K562 (cell line): ENCODE results near the gene PRDM16. TPM values are rescaled to one million over a fixed set of nuclear protein-coding genes. Genes with fewer than 3 reads are reported as not detected.

ENCODE experiments used
- ATAC-seq: fragments of 200-7000 bp; cut with Tn5 transposase; 3 replicates; pipeline ENCODE4 v1.9.1; 2020; ENCODE audit warnings: moderate library complexity
- BruUV-seq: library from RNA; stranded (reverse); fragments of 400-500 nt; replicated peaks from 2 replicates; lab custom pipeline; 2021; lab: Mats Ljungman, UMichigan
- CTCF ChIA-PET: fragments of 300-600 bp; formaldehyde crosslinking; extraction: SDS; loops from one replicate; lab custom pipeline; 2021; ENCODE audit warnings: low intra/inter-chr PET ratio; lab: Yijun Ruan, JAX
- POLR2A ChIA-PET: fragments of 300-600, 350-650 bp; sonication (Branson Sonifier 250); formaldehyde crosslinking; extraction: SDS; loops from one replicate; lab custom pipeline; 2021; ENCODE audit warnings: antibody characterized with exemption, inconsistent platforms; lab: Yijun Ruan, JAX
- DNase-seq, 4 experiments: peaks; one replicate each; pipeline versions ENCODE4 v3.0.0 to v3.0.0-alpha.2; 2011 to 2018; ENCODE audit warnings: low spot score in 3 of 4, mixed read lengths in 3 of 4; ENCODE audit errors: extremely low read depth in 1 of 4
- FAIRE-seq: peaks from 2 replicates; lab custom pipeline; 2011; peaks lifted over from hg19 to GRCh38; lab: Jason Lieb, UNC
- H2AFZ ChIP-seq: 2 replicates; pipeline ENCODE4 v1.6.0; 2011; ENCODE audit warnings: low read depth, low read length, control low read depth, inconsistent platforms
- H3K27ac ChIP-seq: fragments of 200-600 bp; 3 replicates; pipeline ENCODE4 v1.8.0; 2011; ENCODE audit warnings: low read depth, mild to moderate bottlenecking, control low read depth, inconsistent platforms, low read length, moderate library complexity, mixed read lengths; ENCODE audit errors: extremely low read depth
- H3K27me3 ChIP-seq, 2 experiments: fragments of 300-600 bp in 1 of 2; 2 replicates in 1 of 2; 3 replicates in 1 of 2; pipeline versions ENCODE4 v1.6.0 to v1.8.0; 2011; ENCODE audit warnings: inconsistent platforms in 2 of 2, low read length in 2 of 2, mild to moderate bottlenecking in 1 of 2, mixed read lengths in 1 of 2, moderate library complexity in 1 of 2; ENCODE audit not compliant: control insufficient read depth in 2 of 2, insufficient read depth in 2 of 2
- H3K36me3 ChIP-seq: fragments of 300-600 bp; 3 replicates; pipeline ENCODE4 v1.8.0; 2011; ENCODE audit warnings: mild to moderate bottlenecking, low read length, inconsistent platforms; ENCODE audit not compliant: control insufficient read depth, insufficient read depth
- H3K4me1 ChIP-seq, 2 experiments: fragments of 200-600 bp in 1 of 2; replicated peaks in 1 of 2; 2 replicates in 1 of 2; 3 replicates in 1 of 2; pipeline versions ENCODE4 v1.5.1 to v1.8.0; 2011; ENCODE audit warnings: inconsistent platforms in 2 of 2, low read length in 2 of 2, mild to moderate bottlenecking in 1 of 2, mixed read lengths in 1 of 2, moderate library complexity in 1 of 2; ENCODE audit not compliant: control insufficient read depth in 2 of 2, insufficient read depth in 2 of 2
- H3K4me2 ChIP-seq: 2 replicates; pipeline ENCODE4 v1.6.1; 2011; ENCODE audit warnings: low read length, control low read depth, inconsistent platforms, mixed read lengths; ENCODE audit not compliant: insufficient read depth
- H3K4me3 ChIP-seq: fragments of 200-600 bp; sonication (generic), shearing (Covaris generic); 2 replicates; pipeline ENCODE4 v1.5.1; 2016; ENCODE audit warnings: control low read depth, inconsistent platforms
- H3K79me2 ChIP-seq: fragments of 200-600 bp; 3 replicates; pipeline ENCODE4 v1.8.0; 2011; ENCODE audit warnings: low read length, inconsistent platforms; ENCODE audit not compliant: control insufficient read depth, insufficient read depth
- H3K9ac ChIP-seq, 2 experiments: 2 replicates each; pipeline versions ENCODE4 v1.6.0 to v1.6.1; 2011; ENCODE audit warnings: low read depth in 2 of 2, low read length in 2 of 2, control low read depth in 1 of 2, inconsistent platforms in 1 of 2, mild to moderate bottlenecking in 1 of 2, mixed read lengths in 1 of 2; ENCODE audit not compliant: insufficient read depth in 1 of 2
- H3K9me1 ChIP-seq: one replicate; pipeline ENCODE4 v1.6.0; 2011; ENCODE audit warnings: inconsistent platforms, mild to moderate bottlenecking, low read length, moderate library complexity; ENCODE audit not compliant: control insufficient read depth, insufficient read depth
- H3K9me3 ChIP-seq: replicated peaks from 2 replicates; pipeline ENCODE4 v1.5.1; 2011; ENCODE audit warnings: low read depth, low read length, inconsistent platforms; ENCODE audit not compliant: control insufficient read depth, insufficient read depth
- H4K20me1 ChIP-seq: replicated peaks from 2 replicates; pipeline ENCODE4 v1.6.1; 2011; ENCODE audit warnings: low read length, inconsistent platforms, mixed read lengths; ENCODE audit not compliant: control insufficient read depth, insufficient read depth
- CREBBP ChIP-seq: IDR thresholded peaks from one replicate; pipeline ENCODE4 v1.6.1; 2012; ENCODE audit warnings: low read depth, mild to moderate bottlenecking, control low read depth, inconsistent platforms, low read length
- E2F1 ChIP-seq: sonication (generic); formaldehyde crosslinking; IDR thresholded peaks from 2 replicates; pipeline ENCODE4 v1.8.1; 2023; ENCODE audit warnings: mild to moderate bottlenecking, missing genetic modification reagents, moderate library complexity
- E4F1 ChIP-seq: fragments of 250-450 bp; sonication (Bioruptor Pico); IDR thresholded peaks from 2 replicates; pipeline ENCODE4 v1.5.0; 2021; ENCODE audit warnings: mild to moderate bottlenecking, borderline replicate concordance
- EP400 ChIP-seq: fragments of 450-650 bp; IDR thresholded peaks from 2 replicates; pipeline ENCODE4 v1.6.1; 2017; ENCODE audit warnings: antibody characterized with exemption, mild to moderate bottlenecking, moderate library complexity
- ETS1 ChIP-seq: conservative IDR thresholded peaks from 2 replicates; pipeline ENCODE4 v1.6.1; 2011; ENCODE audit warnings: low read depth, mild to moderate bottlenecking, low read length; ENCODE audit not compliant: control insufficient read depth
- FOXJ3 ChIP-seq: sonication (generic); formaldehyde crosslinking; IDR thresholded peaks from 2 replicates; pipeline ENCODE4 v1.4.0; 2020; ENCODE audit warnings: mild to moderate bottlenecking, missing genetic modification reagents
- HDAC1 ChIP-seq, 2 experiments: fragments of 450-650 bp; IDR thresholded peaks; 2 replicates each; pipeline ENCODE4 v1.6.1; 2016 to 2017; ENCODE audit warnings: inconsistent platforms in 1 of 2, mild to moderate bottlenecking in 1 of 2, moderate library complexity in 1 of 2
- LCOR ChIP-seq: sonication (generic); formaldehyde crosslinking; IDR thresholded peaks from 2 replicates; pipeline ENCODE4 v1.8.0; 2022; ENCODE audit warnings: mild to moderate bottlenecking, missing genetic modification reagents
- MXD1 ChIP-seq: fragments of 250-450 bp; sonication (Bioruptor Pico); IDR thresholded peaks from 2 replicates; pipeline ENCODE4 v1.8.0; 2021; ENCODE audit warnings: borderline replicate concordance, mild to moderate bottlenecking, moderate library complexity; ENCODE audit not compliant: poor library complexity, severe bottlenecking
- POLR2AphosphoS2 ChIP-seq: IDR thresholded peaks from 2 replicates; pipeline ENCODE4 v1.6.1; 2012; ENCODE audit warnings: low read length, improper control_type of control experiment
- SMARCA4 ChIP-seq: fragments of 450-650 bp; IDR thresholded peaks from 2 replicates; pipeline ENCODE4 v1.6.1; 2016
- TAF7 ChIP-seq: fragments of 450-650 bp; IDR thresholded peaks from 2 replicates; pipeline ENCODE4 v1.6.1; 2016; ENCODE audit warnings: missing genetic modification characterization, missing compliant biosample characterization
- TEAD1 ChIP-seq, 2 experiments: fragments of 450-650 bp in 1 of 2; sonication (generic) in 1 of 2; formaldehyde crosslinking; IDR thresholded peaks; 2 replicates each; pipeline versions ENCODE4 v1.4.0 to v1.8.0; 2020 to 2022; ENCODE audit warnings: mild to moderate bottlenecking in 2 of 2, missing genetic modification reagents in 1 of 2
- TRIM28 ChIP-seq: fragments of 450-650 bp; IDR thresholded peaks from 2 replicates; pipeline ENCODE4 v1.6.1; 2017
- WGBS: fragments of 100-300 bp; shearing (Covaris generic); methylation state at CpG from one replicate; pipeline ENCODE4 v1.1.6; 2016; ENCODE audit warnings: low coverage, mixed read lengths; ENCODE audit not compliant: insufficient coverage; ENCODE audit errors: missing lambda C conversion rate; 5-methylcytosine and 5-hydroxymethylcytosine counted together
- in situ Hi-C: fragments of 300-500 bp; cut with MboI; formaldehyde crosslinking; loops from 4 replicates; pipeline ENCODE4 v1.15.0; 2018; ENCODE audit warnings: inconsistent platforms, mixed read lengths
- intact Hi-C: fragments of 100-400 bp; cut with micrococcal nuclease; formaldehyde crosslinking; loops from 2 replicates; pipeline ENCODE4 v1.14.2; 2022
- polyA plus RNA-seq, 8 experiments: library from polyadenylated mRNA; depleted of rRNA in 4 of 8; stranded (reverse) in 5 of 8; unstranded in 3 of 8; fragments of >200 nt; fragmentation: Nextera tagmentation in 2 of 8; fragmentation: Illumina TruSeq in 1 of 8; extraction: Ambion mirVana in 2 of 8; extraction: Trizol in 1 of 8; gene quantifications; 2 replicates each; pipeline versions ENCODE4 v1.2.1 to v1.2.3, GENCODE V29; 2011 to 2014; ENCODE audit warnings: inconsistent platforms in 1 of 8, missing spikeins in 1 of 8
- total RNA-seq, 7 experiments: library from RNA; depleted of rRNA in 6 of 7; stranded (reverse); fragments of >200 nt in 6 of 7; fragmentation: Illumina TruSeq in 2 of 7; extraction: Trizol in 2 of 7; gene quantifications; 2 replicates each; pipeline versions ENCODE4 v1.2.1 to v1.2.3, GENCODE V29; 2011 to 2021; ENCODE audit warnings: low replicate concordance in 1 of 7

Gene PRDM16
- total and polyA plus RNA-seq, 9 of the 15 experiments (the other 6 are each of a cell fraction or from before 2014, with no cell fraction given): 0.10 to 0.27 TPM; not detected in 7

GRCh38 chr1:3073489-3074296, 4.7 kb downstream of the PRDM16 start (continued):
- TF ChIP-seq HDAC1 (IDR thresholded peaks at IDR 0.05) (no peak), E2F1 (no peak), FOXJ3 (no peak), MXD1 (CRISPR knock-in tag) (no peak), SMARCA4 (no peak), LCOR (CRISPR knock-in tag) (no peak)

GRCh38 chr1:3074297-3074741, 5.3 kb downstream of the PRDM16 start:
- H3K4me1 ChIP-seq: peaks cover 0 to 5% of the 10 kb centered on the region in 2 experiments; a peak in 1 of 5 replicates
- ATAC-seq: no peak
- no peaks in the 10 kb centered on the region for H3K9me1 ChIP-seq
- no peak overlapping the region for H3K9ac ChIP-seq
- H3K4me3 ChIP-seq: no peak overlapping the region
- H3K27me3 ChIP-seq: peaks cover 32 to 60% of the 10 kb centered on the region in 2 experiments
- POLR2A ChIA-PET: no interaction called here
- FAIRE-seq: no peak
- intact Hi-C loops: no loop called here
- CTCF ChIA-PET: no interaction called here
- no peak overlapping the region for H3K4me2 ChIP-seq
- DNase-seq: no peak
- BruUV-seq: no TSS peak
- H3K9me3 ChIP-seq: no peaks in the 10 kb centered on the region
- in situ Hi-C loops: no loop called here
- no peak overlapping the region for H3K27ac ChIP-seq
- no peaks in the 10 kb centered on the region for H3K36me3 ChIP-seq
- peaks cover 9% of the 10 kb centered on the region for H4K20me1 ChIP-seq
- no peaks in the 10 kb centered on the region for H3K79me2 ChIP-seq
- WGBS: 2% methylated on average over 12 of the region's 13 CpGs
- no peak overlapping the region for H2AFZ ChIP-seq
- TF ChIP-seq E4F1 (no peak), POLR2AphosphoS2 (no peak), TRIM28 (no peak), EP400 (no peak), CREBBP (no peak), TEAD1 (CRISPR knock-in tag; IDR thresholded peaks at IDR 0.05) (no peak), TAF7 (tag) (no peak), ETS1 (no peak)
